HG03342 (cell line): ENCODE results near the gene MEIOC.
"Not testable (repeated sequence)": the region's sequence is repeated elsewhere in the genome, so short reads cannot be mapped to it uniquely, and the experiment has no call there.

Experiments used
- ATAC-seq: cut with Tn5 transposase; IDR thresholded peaks from one replicate; pipeline ENCODE4 v1.9.1; 2021; ENCODE audit warnings: mild to moderate bottlenecking, moderate library complexity; ENCODE audit not compliant: unreplicated experiment

The MEIOC gene

DNA sequence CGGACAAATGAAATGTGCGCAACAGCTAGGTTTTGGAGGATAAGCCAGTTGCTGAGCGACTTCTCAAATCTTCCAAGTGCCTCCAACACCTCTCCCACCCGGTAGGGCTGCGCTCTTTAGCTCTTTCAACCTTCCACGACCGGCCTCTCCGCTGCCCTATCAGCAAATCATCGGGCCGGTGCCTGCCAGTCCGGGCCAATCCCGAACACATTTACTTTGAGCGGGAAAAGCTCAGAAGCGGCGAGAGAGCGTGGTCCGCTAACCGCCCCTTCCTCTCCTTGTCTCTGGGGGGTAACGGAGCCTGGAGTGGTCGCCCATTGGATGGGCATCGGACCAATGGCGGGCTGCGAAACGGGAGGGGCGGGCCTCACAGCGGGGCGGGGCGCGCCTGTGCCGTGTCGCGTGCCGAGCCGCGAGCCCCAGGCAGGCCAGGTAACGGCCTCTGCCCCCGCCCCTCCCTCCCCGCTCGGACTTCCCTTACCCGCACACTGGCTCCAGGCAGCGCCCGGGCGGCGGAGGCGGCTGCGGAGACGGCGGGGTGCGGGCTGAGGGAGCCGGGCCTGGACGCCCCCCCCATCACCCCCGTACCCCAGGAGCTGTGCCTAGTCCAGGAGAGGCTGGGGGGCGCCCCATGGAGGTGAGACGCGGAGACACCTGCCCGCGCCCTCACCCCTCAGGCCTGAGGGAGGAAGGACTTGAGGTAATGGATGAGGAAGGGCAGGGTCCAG, at the start of gene MEIOC:
MEIOC (plus strand) TSS at position 486 of the 728 bp plus-strand sequence; CDS start at position 632, 146 bp downstream.
- ATAC-seq = no peak

DNA sequence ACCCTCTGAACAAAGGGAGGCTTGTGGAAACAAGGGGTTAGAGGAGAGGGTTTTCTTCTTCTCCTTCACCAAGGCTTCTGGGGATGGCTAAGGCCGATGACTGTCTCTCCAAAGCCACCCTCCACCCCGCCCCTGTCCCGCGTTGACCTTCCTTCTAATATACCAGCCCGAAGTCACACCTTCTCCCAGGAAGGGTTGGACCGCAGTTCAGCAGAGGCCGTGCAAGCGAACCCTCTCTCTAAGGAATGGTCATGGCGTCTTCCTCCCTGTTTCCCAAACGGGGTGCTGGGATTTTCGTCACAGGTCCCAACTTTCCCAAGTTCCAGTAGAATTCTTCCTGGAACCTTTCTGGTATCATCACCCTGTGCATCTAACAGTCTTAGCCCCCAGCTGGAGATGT, 49.6 kb upstream of the MEIOC start:
- ATAC-seq = no peak

DNA sequence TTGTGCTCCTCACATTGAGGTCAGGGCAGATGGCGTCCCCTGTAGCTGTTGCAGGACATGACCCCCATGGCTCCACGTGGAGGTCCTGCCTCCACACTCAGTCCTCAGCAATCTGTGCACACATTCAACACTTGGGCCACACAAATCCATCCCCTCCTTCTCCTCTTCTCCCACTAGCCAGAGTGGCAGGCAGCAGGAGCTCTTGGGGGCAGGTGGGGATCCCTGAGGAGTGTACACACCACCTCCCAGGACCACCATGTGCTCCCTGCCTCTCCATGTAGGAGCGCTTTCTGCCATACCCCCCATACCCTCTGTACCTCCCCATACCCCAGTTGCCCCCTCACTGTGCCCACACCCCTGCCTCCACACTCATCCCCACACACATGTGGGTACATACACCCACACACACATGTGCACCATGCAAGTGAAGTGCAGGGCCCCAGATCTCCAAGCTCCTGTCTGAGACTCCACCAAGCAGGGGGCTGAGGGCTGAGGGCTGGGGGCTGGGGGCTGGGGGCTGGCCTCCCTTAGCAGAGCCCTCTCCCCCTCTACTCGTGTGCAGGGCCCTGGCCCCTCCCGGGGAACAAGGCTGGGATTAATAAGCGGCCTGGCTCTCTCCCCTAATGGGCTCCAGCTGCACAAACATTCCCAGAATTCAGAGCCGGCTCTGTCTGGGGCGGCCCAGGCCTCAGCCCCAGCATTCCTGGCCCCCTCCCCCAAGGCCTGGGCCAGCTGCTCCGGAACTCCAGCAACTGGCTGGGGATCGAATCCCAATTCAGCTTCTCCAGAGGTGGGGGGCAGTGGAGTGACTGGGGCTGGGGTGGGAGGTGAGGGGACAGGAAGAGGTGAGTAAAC, 48.2 kb upstream of the MEIOC start:
- ATAC-seq = no peak

DNA sequence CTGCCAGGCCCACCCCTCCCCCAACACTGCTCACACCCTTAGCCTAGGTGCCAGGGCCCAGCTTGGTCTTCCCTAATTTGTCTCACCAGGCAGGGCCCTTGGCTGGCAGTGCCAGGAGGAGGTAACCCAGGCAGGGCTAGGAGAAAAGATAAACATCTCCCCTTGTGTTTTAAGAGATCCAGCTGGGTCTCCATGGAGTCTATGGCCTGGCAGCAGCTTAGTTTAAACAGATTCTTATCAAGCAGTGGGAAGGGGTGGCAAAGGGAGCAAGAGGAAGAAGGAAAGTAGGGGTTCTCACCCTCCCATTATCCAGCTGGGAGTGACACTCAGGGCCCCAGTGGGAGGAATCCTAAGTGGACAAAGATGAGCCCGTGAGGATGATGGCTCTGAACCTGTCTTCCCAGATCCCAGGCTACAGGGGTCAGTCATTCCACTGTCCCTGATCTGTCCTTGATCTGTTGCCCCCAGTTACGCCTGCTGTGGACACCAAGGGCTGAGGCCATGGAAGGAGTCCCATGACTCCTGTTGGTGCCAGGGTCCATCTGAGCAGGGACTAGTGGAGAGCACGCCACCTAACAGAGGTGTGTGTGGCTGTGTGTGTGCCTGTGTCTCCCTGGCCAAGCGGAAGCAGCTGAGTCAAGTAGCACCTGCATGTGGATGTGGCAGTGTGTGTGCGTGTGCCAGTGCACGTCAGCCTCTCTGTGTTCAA, 47.4 kb upstream of the MEIOC start:
- no peak for ATAC-seq

DNA sequence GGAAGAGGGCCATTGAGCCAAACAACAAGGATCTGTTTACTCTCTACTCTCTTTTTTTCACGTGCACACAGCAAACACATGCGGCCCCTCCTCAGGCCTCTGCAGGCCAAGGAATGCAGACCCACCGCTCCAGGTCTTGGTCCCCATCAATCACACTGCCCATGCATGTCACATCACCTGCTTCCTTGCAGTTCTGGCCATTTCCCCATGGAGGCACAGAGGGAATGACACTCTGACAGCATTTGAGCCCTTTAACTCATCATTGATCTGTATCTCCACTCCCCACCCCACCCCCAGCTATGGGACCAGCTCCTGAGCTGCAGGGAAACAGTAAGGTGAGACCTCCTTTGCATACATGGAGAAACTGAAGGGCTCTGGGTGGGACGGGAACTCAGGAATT, 45.9 kb upstream of the MEIOC start:
- ATAC-seq = no peak

DNA sequence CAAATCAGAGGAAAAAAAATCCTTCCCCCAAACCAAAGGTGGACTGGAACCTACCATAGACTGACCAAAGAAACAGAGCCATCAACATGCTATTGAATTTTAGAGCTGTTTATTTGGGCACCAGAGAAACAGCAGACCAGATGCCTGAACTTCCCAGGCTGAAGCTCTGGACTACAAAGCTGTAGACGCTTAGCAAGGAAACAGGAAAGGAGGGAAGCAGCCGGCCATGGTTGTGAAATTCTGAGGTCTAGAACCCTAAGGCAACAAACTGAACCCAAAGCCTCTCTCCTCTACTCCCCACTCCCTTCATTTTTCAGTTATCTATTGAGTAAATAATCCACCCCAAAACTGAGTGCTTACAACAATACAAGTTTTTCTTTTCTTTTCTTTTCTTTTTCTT, 45.4 kb upstream of the MEIOC start:
- ATAC-seq = no peak

DNA sequence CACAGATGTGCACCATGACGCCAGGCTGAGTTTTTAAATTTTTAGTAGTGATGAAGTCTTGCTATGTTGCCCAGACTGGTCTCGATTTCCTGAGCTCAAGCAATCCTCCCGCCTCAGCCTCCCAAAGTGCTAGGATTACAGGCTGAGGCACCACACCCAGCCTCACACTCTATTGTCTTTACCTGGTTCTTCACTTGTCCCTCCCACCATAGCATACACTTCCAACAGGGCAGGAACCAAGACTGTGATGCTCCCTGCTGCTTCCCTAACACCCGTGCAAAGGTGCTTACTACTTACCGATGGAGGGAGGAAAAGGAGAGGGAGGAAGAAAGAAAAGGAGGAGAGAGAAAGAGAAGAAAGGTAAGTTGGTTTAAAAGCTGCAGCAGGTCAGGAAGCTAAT, 41.4 kb upstream of the MEIOC start:
- ATAC-seq = no peak

DNA sequence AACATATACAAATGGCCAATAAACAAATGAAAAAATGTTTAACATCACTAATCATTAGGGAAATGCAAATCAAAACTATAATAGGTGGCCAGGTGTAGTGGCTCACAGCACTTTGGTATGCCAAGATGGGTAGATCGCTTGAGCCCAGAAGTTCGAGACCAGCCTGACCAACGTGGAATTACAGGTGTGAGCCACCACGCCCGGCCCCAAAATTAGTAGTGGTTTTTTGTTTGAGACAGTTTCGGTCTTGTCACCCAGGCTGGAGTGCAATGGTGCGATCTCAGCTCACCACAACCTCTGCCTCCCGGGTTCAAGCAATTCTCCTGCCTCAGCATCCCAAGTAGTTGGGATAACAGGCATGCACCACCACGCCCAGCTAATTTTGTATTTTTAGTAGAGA, 37.6 kb upstream of the MEIOC start:
- ATAC-seq = not testable (repeated sequence)

DNA sequence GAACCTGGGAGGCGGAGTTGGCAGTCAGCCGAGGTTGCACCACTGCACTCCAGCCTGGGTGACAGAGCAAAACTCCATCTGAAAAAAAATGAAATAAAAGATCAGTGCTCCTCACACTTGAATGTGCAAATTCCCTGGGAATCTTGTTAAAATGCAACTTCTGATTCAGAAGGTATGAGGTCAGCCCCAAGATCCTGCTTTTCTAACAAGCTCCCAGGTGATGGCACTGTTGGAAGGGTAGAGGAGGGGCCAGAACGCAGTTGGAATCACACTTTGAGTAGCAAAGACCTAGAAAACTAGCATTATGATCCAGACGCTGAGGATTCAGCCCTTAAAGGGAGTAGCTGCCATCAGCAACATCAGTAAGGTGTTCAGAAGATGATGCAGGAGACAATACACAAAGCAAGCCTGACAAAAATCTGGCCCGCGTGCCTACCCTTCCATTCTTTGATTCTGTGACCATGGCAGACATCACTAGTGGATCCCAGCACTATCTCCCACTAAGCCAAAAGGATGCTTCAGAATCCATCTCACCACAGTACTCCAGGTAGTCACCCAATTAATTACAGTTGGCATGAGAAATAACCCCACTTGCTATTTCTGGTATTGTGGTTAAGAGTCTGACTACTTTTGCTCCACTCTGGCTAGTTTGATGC, 33.1 kb upstream of the MEIOC start:
- ATAC-seq = no peak

DNA sequence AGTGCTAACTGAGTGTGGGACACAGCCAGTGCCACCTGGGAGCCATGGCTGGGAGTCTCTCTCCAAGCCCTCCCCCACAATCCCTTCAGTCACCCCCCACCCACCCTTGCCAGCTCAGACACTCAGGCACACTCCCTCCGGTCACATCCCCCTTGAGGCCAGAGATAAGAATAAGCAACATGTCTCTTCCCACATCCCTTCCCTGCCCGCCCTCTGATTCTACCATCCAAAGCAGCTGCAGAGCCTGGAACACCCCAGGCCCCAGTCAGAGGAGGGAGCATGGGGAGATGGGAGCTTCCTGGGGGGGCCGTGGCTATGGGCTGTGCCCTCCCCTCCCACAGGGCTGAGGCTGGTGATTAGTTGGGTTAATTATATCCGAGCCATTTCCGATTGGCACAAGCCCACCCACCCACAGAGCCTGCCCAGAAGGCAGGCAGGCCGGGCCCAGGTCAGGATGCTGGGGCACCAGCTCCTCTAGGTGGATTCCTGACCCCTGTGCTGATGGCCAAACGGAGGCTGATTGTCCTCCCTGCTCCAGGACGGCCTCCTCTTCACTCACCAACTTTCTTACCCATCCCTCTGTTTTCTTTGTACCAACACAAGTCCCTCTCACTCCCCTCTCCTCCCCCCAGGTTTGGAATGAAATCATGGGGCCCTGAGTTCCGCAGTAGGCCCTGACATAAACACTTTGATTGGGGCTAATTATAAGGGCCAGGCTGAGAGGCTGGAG, 28.6 kb upstream of the MEIOC start:
- no peak for ATAC-seq

DNA sequence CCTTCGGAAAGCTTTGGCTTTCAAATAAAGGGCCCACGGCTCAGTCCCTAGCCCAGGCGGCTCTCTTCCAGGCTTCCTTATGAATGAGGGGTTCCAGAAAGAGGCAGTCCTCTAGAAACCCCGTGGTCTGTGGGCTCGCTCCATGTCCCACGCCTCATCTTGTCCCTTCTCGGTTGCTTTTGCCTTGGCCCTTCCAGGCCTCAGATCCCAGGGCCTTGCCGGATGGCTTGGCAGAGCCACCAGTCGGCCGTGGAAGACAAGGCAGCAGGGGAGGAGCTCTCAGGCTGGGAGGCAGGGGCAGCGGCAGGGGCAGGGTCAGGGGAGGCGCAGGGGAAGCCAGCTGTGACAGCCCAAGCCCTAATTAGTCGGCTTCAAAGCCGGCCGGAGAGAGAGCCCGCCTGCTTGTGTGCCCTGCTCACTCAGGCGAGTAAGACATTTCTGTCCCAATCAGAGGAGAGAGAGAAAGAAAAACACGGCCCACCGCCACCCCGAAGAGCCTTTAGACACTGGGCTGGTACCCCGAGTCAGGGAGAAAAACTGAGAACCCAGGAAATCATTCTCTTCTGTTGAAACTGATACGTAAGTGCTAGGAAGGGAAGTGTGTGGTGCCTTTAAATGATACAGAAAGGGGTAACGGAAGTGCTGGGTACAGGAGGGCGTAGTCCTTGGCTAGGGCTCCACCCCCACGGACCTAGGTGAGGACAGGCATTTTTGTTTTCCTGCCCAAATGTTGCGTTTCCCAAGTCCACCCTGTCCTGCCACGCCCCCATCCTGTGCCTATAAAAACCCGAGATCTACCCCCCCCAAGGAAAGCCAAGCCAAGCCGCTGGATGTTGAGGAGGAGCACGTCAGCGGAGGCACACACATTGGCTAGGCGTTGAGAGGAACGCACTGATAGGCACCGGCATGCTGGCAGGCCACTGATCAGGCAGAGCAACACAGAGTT, 27.8 kb upstream of the MEIOC start:
- no peak for ATAC-seq

DNA sequence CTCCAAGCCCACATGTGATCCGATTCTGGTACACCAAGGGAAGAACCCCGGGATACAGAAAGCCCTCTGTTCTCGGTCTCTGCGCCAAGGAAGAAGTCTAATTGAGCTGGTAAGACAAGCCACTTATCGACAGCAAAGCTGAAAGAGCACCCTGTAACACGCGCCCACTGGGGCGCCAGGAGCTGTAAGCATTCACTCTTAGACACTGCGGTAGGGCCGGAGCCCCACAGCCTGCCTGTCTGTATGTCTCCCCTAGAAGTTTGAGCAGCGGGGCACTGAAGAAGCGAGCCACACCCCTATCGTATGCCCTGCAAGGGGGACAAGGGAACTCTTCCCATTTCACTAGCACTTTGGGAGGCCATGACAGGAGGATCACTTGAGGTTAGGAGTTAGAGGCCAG, 27.0 kb upstream of the MEIOC start:
- ATAC-seq = no peak

DNA sequence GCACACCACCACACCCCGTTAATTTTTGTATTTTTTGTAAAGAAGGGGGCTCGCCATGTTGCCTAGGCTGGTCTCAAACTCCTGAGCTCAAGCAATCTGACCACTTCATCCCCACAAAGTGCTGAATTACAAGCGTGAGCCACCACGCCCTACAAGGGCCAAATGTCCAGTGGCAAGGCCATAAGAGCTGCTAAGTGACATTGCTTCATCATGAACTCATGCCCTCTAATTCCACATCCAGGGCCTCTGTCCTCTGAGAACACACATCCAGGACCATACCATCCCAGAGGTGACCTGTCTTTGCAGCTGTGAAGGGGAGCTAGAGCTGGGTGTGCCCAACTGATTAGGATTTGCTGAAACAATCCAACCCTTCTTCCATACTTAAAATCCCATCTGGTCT, 25.6 kb upstream of the MEIOC start:
- no peak for ATAC-seq

DNA sequence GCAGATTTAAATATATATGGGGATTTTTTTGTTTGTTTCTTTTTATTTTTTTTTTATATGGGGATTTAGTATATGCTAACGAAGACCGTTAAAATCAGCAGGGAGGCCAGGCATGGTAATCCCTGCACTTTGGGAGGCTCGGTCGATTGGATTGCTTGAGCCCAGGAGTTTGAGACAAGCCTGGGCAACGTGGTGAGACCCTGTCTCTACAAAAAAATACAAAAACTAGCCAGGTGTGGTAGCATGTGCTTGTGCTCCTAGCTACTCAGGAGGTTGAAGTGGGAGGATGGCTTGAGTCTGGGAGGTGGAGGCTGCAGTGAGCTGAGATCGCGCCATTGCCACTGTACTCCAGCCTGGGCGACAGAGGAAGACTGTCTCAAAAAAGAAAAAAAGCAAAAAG, 22.3 kb upstream of the MEIOC start:
- ATAC-seq = no peak

DNA sequence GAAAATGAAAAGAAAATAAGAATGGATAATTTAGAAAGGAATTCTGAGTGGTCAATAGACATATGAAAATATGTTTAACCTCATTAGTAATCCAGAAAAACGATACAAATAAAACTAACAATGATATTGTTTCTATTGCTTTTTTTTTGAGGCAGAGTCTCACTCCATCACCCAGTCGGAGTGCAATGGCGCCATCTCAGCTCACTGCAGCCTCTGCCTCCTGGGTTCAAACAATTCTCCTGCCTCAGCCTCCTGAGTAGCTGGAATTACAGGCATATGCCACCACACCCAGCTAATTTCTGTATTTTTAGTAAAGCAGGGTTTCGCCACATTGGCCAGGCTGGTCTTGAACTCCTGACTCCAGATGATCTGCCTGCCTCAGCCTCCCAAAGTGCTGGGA, 21.9 kb upstream of the MEIOC start:
- not testable (repeated sequence) for ATAC-seq

DNA sequence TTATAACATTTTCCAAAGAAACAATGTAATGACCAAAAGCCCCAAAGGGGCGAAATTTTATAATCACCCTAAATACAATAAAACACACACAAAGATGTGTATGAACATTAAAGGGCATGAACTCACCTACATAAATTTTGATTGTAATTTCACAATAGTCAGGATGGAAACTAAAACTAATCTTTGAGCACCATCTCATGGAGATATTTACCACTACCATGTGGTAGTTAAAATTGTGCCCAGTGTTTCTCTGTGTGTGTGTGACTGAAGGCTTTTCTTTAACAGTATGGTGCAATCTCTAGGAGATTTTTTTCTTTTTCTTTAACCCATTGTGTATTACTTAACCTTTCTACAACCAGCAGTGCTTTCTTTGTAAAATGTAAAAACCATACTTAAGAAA, 19.7 kb upstream of the MEIOC start:
- ATAC-seq = no peak

DNA sequence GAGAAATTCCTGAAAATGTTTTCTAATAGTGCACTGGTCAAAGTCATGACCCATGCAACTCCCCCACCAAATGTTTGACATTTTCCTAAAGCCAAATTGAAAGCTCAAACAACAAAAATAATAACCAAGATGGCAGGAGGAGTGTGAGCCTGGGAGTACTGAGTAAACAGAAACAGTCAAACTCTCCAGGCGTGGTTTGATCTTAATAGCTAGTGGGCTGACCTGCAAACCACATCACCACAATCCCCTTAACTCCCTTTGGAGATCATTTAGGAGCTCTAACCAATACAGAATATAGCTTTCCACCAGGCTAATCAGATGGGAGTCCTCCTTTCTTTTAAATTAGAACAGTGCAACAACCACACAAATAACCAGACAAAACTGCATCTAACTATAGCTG, 19.2 kb upstream of the MEIOC start:
- no peak for ATAC-seq

DNA sequence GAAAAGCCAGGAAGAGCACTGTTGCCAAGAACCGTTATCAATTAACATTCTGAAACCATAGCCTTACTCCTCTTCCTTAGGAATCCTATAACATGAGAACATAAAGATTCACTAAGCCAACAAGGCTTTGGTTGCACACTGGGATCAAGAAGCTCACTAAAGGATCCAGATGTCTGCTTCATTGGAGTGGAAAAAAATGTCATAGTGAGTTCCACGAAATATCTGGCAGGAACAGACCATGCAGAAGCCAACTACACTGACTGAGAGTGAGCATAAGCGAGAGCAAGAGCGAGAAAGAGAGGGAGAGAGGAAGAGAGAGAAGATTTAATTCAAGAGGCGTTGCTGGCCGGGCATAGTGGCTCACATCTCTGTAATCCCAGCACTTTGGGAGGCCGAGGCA, 13.4 kb upstream of the MEIOC start:
- no peak for ATAC-seq

DNA sequence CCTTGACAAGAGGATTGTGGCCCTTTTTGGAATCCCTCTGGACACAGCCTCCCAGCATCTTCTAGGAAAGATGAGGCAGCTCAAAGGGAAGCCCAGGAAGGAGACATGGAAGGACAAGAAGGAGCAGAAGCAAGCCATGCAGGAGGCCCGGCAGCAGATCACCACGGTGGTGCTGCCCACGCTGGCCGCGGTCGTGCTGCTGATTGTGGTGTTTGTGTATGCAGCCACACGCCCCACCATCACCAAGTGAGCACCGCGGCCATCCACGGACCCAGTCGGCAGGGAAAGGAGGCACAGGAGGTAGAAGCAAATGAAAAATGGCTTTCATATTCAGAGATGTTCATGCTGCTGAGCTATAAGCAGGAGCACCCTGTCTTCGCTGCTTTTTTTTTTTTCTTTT, 10.9 kb upstream of the MEIOC start:
- no peak for ATAC-seq
